Neural crest cell (in vitro differentiated cells): ENCODE measurements around the gene SLC39A9. TPM values are rescaled to one million over a fixed set of nuclear protein-coding genes. Genes with fewer than 3 reads are reported as not detected.

ENCODE experiments used
- DNase-seq: peaks from one replicate; pipeline ENCODE4 v3.0.0; 2021; ENCODE audit warnings: low read depth, mixed read lengths, low spot score
- H3K27ac Mint-ChIP-seq: one replicate; pipeline ENCODE4 v1.8.0; 2021; ENCODE audit warnings: mild to moderate bottlenecking, mixed read lengths; ENCODE audit not compliant: unreplicated experiment
- H3K27me3 Mint-ChIP-seq: 2 replicates; pipeline ENCODE4 v1.8.0; 2021; ENCODE audit warnings: low read depth, mild to moderate bottlenecking, mixed read lengths
- H3K36me3 Mint-ChIP-seq: 2 replicates; pipeline ENCODE4 v1.8.0; 2021; ENCODE audit warnings: low read depth, mild to moderate bottlenecking, mixed read lengths
- H3K4me1 Mint-ChIP-seq: 2 replicates; pipeline ENCODE4 v1.8.0; 2021; ENCODE audit warnings: mixed read lengths
- H3K4me3 Mint-ChIP-seq: one replicate; pipeline ENCODE4 v1.8.0; 2021; ENCODE audit warnings: mild to moderate bottlenecking, mixed read lengths
- H3K9me3 Mint-ChIP-seq: 2 replicates; pipeline ENCODE4 v1.8.0; 2021; ENCODE audit warnings: mixed read lengths
- total RNA-seq: library from RNA; stranded (reverse); gene quantifications from 2 replicates; pipeline ENCODE4 v1.2.1, GENCODE V29; 2021
- TF ChIP-seq, protein P1 (sequence below): fragments of 200-600 bp; sonication (generic); conservative IDR thresholded peaks from 2 replicates; pipeline ENCODE4 v1.5.0; 2021; ENCODE audit warnings: antibody characterized with exemption, mild to moderate bottlenecking

The SLC39A9 gene
- total RNA-seq, 1 donor from 2014 or later: 53.4 TPM

DNA sequence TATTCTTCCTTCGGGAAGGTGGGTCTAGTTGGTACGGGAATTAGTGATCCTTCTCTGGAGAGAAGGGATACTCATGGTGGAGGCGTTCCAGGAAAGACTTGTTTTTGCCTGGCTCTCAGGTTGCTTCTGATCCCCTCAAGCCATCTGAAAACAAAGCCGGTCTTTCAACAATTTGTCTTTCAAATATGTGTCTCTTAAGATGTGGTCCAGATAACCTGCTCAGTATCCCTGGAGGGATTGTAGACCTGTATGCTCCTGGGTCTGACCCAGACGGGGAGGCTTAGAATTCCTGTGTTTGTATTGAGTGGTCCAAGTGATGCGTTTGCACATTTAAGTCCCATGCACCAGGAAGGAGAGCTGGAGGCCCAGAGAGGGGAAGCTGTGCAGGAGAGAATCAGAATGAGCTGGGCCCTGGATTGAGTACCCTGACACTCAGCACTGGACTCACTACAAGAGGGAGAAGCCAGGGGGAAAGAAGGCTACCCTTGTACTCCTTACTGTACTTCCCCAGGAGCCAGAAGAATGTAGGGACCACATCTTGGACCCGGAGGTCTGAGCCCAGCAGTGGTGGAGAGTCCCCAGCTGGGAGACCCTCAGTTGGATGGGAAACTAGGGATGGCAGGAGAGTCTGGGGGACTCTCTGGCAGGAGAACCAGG lies 40.8 kb upstream of the SLC39A9 start:
- Mint-ChIP-seq H3K9me3 (no peaks in the 10 kb centered on the region), H3K27ac (no peak overlapping the region), H3K36me3 (no peaks in the 10 kb centered on the region), H3K27me3 (no peaks in the 10 kb centered on the region), H3K4me3 (no peak overlapping the region), H3K4me1 (peaks cover 3% of the 10 kb centered on the region)
- DNase-seq: no peak
- TF ChIP-seq, protein P1, sequence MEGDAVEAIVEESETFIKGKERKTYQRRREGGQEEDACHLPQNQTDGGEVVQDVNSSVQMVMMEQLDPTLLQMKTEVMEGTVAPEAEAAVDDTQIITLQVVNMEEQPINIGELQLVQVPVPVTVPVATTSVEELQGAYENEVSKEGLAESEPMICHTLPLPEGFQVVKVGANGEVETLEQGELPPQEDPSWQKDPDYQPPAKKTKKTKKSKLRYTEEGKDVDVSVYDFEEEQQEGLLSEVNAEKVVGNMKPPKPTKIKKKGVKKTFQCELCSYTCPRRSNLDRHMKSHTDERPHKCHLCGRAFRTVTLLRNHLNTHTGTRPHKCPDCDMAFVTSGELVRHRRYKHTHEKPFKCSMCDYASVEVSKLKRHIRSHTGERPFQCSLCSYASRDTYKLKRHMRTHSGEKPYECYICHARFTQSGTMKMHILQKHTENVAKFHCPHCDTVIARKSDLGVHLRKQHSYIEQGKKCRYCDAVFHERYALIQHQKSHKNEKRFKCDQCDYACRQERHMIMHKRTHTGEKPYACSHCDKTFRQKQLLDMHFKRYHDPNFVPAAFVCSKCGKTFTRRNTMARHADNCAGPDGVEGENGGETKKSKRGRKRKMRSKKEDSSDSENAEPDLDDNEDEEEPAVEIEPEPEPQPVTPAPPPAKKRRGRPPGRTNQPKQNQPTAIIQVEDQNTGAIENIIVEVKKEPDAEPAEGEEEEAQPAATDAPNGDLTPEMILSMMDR: no peak

DNA sequence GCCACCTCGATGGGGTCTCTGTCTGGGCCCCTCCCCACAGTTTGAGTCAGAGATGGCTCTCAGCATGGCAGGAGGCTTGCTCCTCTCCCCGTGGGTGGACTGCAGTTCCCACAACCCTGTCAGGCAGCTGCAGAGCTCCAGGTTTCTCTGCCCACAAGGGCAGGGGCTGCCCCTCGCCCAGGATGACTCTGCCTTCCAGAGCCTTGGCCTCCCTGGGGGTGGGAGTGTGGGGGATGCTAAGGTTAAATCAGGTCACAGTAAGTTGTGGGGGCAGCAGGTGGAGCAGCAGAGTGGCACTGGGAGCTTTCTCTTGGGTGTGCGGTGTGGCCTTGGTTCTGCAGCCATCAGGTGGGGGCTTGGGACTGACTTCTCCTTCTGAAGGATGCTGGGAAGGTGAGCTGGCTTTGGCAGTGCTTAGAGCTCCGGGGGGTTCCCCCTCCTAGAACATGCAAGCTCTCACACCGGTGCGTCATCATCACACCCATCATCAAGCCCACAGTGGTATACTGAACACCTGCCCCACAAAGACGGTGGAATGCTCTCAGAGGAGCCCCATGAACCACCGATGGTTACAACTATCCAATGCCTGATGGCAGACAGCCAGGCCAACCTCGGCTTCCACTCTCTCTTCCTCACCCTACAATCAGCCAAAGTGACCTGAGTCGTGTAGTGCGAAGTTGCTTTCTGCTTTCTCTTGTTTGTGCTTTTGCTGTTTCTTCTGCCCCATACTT lies 40.1 kb upstream of the SLC39A9 start:
- no peaks in the 10 kb centered on the region for H3K27me3 Mint-ChIP-seq
- TF ChIP-seq, protein P1: no peak
- no peak overlapping the region for H3K4me3 Mint-ChIP-seq
- no peaks in the 10 kb centered on the region for H3K36me3 Mint-ChIP-seq
- no peak overlapping the region for H3K27ac Mint-ChIP-seq
- no peak for DNase-seq
- H3K4me1 Mint-ChIP-seq: peaks cover 9% of the 10 kb centered on the region
- H3K9me3 Mint-ChIP-seq: no peaks in the 10 kb centered on the region

DNA sequence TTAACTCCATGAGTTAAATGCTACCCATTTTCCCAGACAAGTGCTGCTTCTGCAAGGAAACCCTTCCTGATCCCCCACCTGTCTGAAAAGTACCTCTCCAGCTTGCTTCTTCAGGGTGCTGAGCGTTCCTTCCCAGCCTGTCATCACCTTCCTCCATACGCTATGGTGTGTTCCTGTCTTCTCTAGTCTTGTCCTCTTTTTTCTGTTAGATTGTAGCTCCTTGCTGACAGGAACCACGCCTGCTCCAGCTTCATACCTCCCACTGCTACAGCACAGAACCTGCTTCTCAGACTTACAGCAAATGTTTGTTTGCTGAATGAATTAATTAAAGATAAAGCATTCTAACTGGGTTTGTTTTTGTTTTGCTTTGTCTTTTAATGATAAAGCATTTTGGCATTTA lies 39.5 kb upstream of the SLC39A9 start:
- H3K4me1 Mint-ChIP-seq: peaks cover 15% of the 10 kb centered on the region
- TF ChIP-seq, protein P1: no peak
- H3K27me3 Mint-ChIP-seq: no peaks in the 10 kb centered on the region
- no peak for DNase-seq
- H3K27ac Mint-ChIP-seq: no peak overlapping the region
- H3K36me3 Mint-ChIP-seq: no peaks in the 10 kb centered on the region
- no peak overlapping the region for H3K4me3 Mint-ChIP-seq
- H3K9me3 Mint-ChIP-seq: no peaks in the 10 kb centered on the region

DNA sequence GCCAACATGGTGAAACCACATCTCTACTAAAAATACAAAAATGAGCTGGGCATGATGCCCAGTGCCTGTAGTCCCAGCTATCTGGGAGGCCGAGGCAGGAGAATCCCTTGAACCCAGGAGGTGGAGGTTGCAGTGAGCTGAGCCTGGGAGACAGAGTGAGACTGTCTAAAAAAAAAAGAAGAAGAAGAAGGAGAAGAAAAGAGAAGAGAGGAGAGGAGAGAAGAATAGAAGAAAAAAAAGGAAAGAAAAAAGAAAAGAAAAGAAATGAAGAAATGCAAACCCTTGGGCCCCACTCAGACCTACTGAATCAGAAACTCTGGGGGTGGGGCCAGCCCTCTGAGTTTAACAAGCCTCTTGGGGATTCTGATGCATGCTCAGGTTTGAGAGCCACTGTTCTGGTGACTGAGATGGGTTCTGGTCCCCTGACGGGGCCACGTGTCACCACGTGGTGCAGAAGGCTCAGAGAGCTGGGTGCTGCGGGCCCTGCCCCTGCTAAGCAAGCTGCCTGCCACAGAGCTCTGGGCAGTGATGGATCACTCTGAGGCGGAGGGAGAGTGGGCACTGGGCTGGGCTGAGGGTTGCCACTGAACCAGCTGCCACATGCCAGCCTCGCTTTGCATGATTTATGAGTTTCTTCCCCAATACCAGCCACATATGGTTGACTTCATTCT lies 37.9 kb upstream of the SLC39A9 start:
- H3K27ac Mint-ChIP-seq: no peak overlapping the region
- TF ChIP-seq, protein P1: no peak
- H3K4me1 Mint-ChIP-seq: peaks cover 22% of the 10 kb centered on the region
- H3K27me3 Mint-ChIP-seq: no peaks in the 10 kb centered on the region
- no peaks in the 10 kb centered on the region for H3K9me3 Mint-ChIP-seq
- no peaks in the 10 kb centered on the region for H3K36me3 Mint-ChIP-seq
- H3K4me3 Mint-ChIP-seq: no peak overlapping the region
- no peak for DNase-seq

DNA sequence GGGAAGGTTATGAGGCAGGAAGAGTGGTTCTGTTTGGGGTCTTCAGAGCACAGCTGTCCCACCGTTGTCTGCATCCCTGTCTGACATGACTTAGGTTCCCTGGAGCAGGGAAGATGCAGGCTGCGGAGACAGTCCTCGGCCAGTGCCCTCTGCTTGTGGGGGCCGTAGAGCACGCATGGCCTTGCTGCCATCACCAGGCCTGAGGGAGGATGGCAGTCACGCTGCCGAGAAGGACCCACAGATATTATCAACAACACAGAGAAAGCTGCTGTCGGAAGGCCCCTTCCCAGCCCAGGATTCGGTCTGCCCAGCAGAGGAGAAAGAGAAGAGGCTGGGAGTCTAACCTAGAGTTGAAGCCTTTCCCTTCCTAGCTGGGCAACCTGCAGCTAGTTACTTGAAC lies 35.4 kb upstream of the SLC39A9 start:
- Mint-ChIP-seq H3K27me3 (no peaks in the 10 kb centered on the region), H3K4me3 (no peak overlapping the region), H3K9me3 (no peaks in the 10 kb centered on the region), H3K27ac (peak overlapping the region; percentile 38), H3K4me1 (peaks cover 22% of the 10 kb centered on the region), H3K36me3 (peaks cover 2% of the 10 kb centered on the region)
- peak; percentile 13 for DNase-seq
- TF ChIP-seq, protein P1: peak; percentile 47
